OCI-LY3 (cell line): ENCODE measurements around the gene TBC1D5.

Source experiments
- EZH2phosphoT487 ChIP-seq: fragments of 200-600 bp; shearing (Covaris generic); IDR thresholded peaks from 2 replicates; pipeline ENCODE4 v1.6.1; 2018; ENCODE audit warnings: antibody characterized with exemption, mixed run types, low read depth
- TF ChIP-seq, protein P1 (sequence below): fragments of 200-600, 300-600 bp; sonication (generic); IDR thresholded peaks from 2 replicates; pipeline ENCODE4 v1.5.1; 2014; ENCODE audit warnings: antibody characterized with exemption, low read length, low read depth

DNA sequence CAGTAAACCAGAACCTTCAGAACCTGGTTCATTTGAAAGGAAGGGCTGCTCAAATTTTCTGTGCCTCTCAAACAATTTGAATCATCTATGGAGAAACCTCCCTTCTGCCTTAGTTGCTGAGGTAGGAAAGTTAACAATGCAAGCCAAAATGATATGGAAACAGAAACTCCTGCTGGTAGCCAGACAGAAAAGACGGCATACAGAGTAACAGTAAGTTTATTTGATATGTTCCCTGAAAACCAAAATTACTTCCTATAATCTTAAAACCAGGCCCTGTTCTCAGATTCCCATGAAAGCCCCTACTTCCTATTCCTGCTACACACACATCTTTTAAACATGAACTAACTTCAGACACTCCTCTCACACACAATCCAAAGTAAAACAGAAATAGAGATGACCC lies 86.2 kb downstream of the TBC1D5 start:
- TF ChIP-seq, protein P1, sequence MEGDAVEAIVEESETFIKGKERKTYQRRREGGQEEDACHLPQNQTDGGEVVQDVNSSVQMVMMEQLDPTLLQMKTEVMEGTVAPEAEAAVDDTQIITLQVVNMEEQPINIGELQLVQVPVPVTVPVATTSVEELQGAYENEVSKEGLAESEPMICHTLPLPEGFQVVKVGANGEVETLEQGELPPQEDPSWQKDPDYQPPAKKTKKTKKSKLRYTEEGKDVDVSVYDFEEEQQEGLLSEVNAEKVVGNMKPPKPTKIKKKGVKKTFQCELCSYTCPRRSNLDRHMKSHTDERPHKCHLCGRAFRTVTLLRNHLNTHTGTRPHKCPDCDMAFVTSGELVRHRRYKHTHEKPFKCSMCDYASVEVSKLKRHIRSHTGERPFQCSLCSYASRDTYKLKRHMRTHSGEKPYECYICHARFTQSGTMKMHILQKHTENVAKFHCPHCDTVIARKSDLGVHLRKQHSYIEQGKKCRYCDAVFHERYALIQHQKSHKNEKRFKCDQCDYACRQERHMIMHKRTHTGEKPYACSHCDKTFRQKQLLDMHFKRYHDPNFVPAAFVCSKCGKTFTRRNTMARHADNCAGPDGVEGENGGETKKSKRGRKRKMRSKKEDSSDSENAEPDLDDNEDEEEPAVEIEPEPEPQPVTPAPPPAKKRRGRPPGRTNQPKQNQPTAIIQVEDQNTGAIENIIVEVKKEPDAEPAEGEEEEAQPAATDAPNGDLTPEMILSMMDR = no peak
- no peak for TF ChIP-seq EZH2phosphoT487
